DOHH2 (cell line): ENCODE results near the gene SNX9.

Experiments used
- H3F3A ChIP-seq: fragments of 200-600 bp; sonication (generic), shearing (Covaris generic); 2 replicates; pipeline ENCODE4 v1.6.0; 2016; ENCODE audit warnings: antibody characterized with exemption, mild to moderate bottlenecking; ENCODE audit not compliant: control insufficient read depth, insufficient read depth
- H3K27ac ChIP-seq: fragments of 200-600 bp; sonication (generic); 2 replicates; pipeline ENCODE4 v1.5.1; 2014; ENCODE audit warnings: low read depth, mild to moderate bottlenecking, low read length, moderate library complexity
- H3K27me3 ChIP-seq: fragments of 200-600 bp; sonication (generic); 2 replicates; pipeline ENCODE4 v1.6.1; 2014; ENCODE audit warnings: mild to moderate bottlenecking, low read length, mixed read lengths; ENCODE audit not compliant: control insufficient read depth
- H3K36me3 ChIP-seq: fragments of 200-600 bp; sonication (generic); 2 replicates; pipeline ENCODE4 v1.6.1; 2014; ENCODE audit warnings: mild to moderate bottlenecking, low read length, moderate library complexity, mixed read lengths; ENCODE audit not compliant: control insufficient read depth
- H3K4me1 ChIP-seq: fragments of 200-600 bp; sonication (generic); 2 replicates; pipeline ENCODE4 v1.6.1; 2014; ENCODE audit warnings: mild to moderate bottlenecking, low read length, mixed read lengths; ENCODE audit not compliant: control insufficient read depth
- H3K4me2 ChIP-seq: fragments of 200-600 bp; sonication (generic); 2 replicates; pipeline ENCODE4 v1.6.0; 2014; ENCODE audit warnings: mild to moderate bottlenecking, low read length, moderate library complexity
- H3K4me3 ChIP-seq: fragments of 200-600 bp; sonication (generic); 2 replicates; pipeline ENCODE4 v1.5.1; 2014; ENCODE audit warnings: mild to moderate bottlenecking, low read length, mixed read lengths
- H3K79me2 ChIP-seq: fragments of 200-600 bp; sonication (generic); 2 replicates; pipeline ENCODE4 v1.6.1; 2014; ENCODE audit warnings: mild to moderate bottlenecking, low read length, mixed read lengths; ENCODE audit not compliant: control insufficient read depth
- H3K9me2 ChIP-seq: fragments of 200-600 bp; sonication (generic); replicated peaks from 2 replicates; pipeline ENCODE4 v1.6.1; 2014; ENCODE audit warnings: mild to moderate bottlenecking, low read length, mixed read lengths; ENCODE audit not compliant: control insufficient read depth
- H3K9me3 ChIP-seq: fragments of 200-600 bp; sonication (generic); 2 replicates; pipeline ENCODE4 v1.6.1; 2014; ENCODE audit warnings: antibody characterized with exemption, low read length, mixed read lengths; ENCODE audit not compliant: control insufficient read depth, insufficient read depth
- H4K20me1 ChIP-seq: fragments of 200-600 bp; sonication (generic); 2 replicates; pipeline ENCODE4 v1.6.0; 2014; ENCODE audit warnings: low read depth, mild to moderate bottlenecking, antibody characterized with exemption, low read length, moderate library complexity; ENCODE audit not compliant: control insufficient read depth, insufficient read depth
- CTCF ChIP-seq: fragments of 200-600 bp; sonication (generic); IDR thresholded peaks from one replicate; pipeline ENCODE4 v1.5.1; 2014; ENCODE audit warnings: antibody characterized with exemption, mild to moderate bottlenecking, low read depth, low read length; ENCODE audit not compliant: poor library complexity, severe bottlenecking
- EZH2phosphoT487 ChIP-seq: fragments of 200-600 bp; sonication (generic); IDR thresholded peaks from 2 replicates; pipeline ENCODE4 v1.6.1; 2017; ENCODE audit warnings: borderline replicate concordance, mild to moderate bottlenecking, antibody characterized with exemption, low read length, moderate library complexity, mixed read lengths

Gene SNX9

DNA sequence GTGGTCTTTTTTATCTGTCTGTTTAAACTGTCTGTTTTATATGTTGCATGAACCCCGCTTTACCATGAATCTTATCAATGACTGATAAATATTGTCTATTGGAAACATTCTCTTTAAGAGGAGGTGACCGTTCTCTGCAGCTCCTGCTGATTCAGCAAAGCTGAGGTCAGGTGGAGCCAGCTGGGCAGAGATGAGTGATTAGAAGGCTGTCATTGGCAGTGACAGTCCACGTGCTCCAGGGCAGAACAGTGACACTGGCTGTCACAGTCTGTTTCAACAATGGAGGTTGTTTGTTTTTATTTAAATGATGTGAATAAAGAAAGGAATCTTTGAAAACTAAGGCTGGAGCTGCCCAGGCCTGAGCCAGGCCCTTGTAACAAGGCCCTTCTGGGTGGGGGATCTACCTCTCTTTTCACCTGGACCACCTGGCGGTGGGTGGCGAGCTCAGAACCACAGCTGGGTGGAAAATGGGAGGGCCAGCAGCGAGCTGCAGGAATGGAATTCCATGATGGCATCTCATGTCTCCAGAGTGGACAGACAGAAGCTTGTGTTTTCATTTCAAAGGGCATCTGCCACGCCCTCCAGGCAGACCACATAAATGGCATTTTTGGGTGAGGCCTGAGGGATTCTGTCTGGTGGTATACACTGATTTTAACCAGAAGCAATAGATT is 171.2 kb downstream of the SNX9 start:
- Histone ChIP-seq H3K79me2 (no peaks in the 10 kb centered on the region), H3K36me3 (no peaks in the 10 kb centered on the region), H3K4me1 (peaks cover 8% of the 10 kb centered on the region), H3K9me2 (no peaks in the 10 kb centered on the region), H3K4me2 (no peak overlapping the region), H3F3A (no peaks in the 10 kb centered on the region), H3K4me3 (no peak overlapping the region), H3K27me3 (no peaks in the 10 kb centered on the region), H3K27ac (no peak overlapping the region), H3K9me3 (no peaks in the 10 kb centered on the region), H4K20me1 (no peaks in the 10 kb centered on the region)
- TF ChIP-seq CTCF (no peak), EZH2phosphoT487 (no peak)
